ENCODE results near the gene RSRC1.
"Not testable (repeated sequence)": the region's sequence is repeated elsewhere in the genome, so short reads cannot be mapped to it uniquely, and the experiment has no call there.

The RSRC1 gene

GRCh38 chr3:158352551-158352950, 242.7 kb downstream of the RSRC1 start:
- no peak for DNase-seq
- in situ Hi-C loops (cut with HindIII; ENCODE audit: low pct_ligation_motif_present, low pct_unique_long_range_greater_than_20kb, low sequenced_read_pairs), result no loop called here

GRCh38 chr3:158354713-158355112, 244.8 kb downstream of the RSRC1 start:
- in situ Hi-C loops (cut with HindIII; ENCODE audit: low pct_ligation_motif_present, low pct_unique_long_range_greater_than_20kb, low sequenced_read_pairs), result no loop called here
- no peak for DNase-seq

- no peak for DNase-seq
- in situ Hi-C loops (cut with HindIII; ENCODE audit: low pct_ligation_motif_present, low pct_unique_long_range_greater_than_20kb, low sequenced_read_pairs), result no loop called here
Measured at GRCh38 chr3:158355623-158356588, 246.0 kb downstream of the RSRC1 start.

- DNase-seq, result no peak
- in situ Hi-C loops (cut with HindIII; ENCODE audit: low pct_ligation_motif_present, low pct_unique_long_range_greater_than_20kb, low sequenced_read_pairs), result no loop called here
Measured at GRCh38 chr3:158359339-158359738, 249.4 kb downstream of the RSRC1 start.

GRCh38 chr3:158360756-158361448, 251.0 kb downstream of the RSRC1 start:
- in situ Hi-C loops (cut with HindIII; ENCODE audit: low pct_ligation_motif_present, low pct_unique_long_range_greater_than_20kb, low sequenced_read_pairs), result no loop called here

GRCh38 chr3:158368271-158368670, 258.4 kb downstream of the RSRC1 start:
- DNase-seq, result no peak
- in situ Hi-C loops (cut with HindIII; ENCODE audit: low pct_ligation_motif_present, low pct_unique_long_range_greater_than_20kb, low sequenced_read_pairs), result no loop called here

More at GRCh38 chr3:158360756-158361448, 251.0 kb downstream of the RSRC1 start:
- DNase-seq, result no peak

GRCh38 chr3:158369279-158369678, 259.4 kb downstream of the RSRC1 start:
- no peak for DNase-seq
- in situ Hi-C loops (cut with HindIII; ENCODE audit: low pct_ligation_motif_present, low pct_unique_long_range_greater_than_20kb, low sequenced_read_pairs), result no loop called here

- in situ Hi-C loops (cut with HindIII; ENCODE audit: low pct_ligation_motif_present, low pct_unique_long_range_greater_than_20kb, low sequenced_read_pairs), result no loop called here
- DNase-seq, result no peak
Measured at GRCh38 chr3:158379517-158379916, 269.6 kb downstream of the RSRC1 start.

GRCh38 chr3:158381262-158381868, 271.5 kb downstream of the RSRC1 start:
- in situ Hi-C loops (cut with HindIII; ENCODE audit: low pct_ligation_motif_present, low pct_unique_long_range_greater_than_20kb, low sequenced_read_pairs), result no loop called here
- DNase-seq, result no peak

- in situ Hi-C loops (cut with HindIII; ENCODE audit: low pct_ligation_motif_present, low pct_unique_long_range_greater_than_20kb, low sequenced_read_pairs), result no loop called here
- DNase-seq, result no peak
Measured at GRCh38 chr3:158382479-158382878, 272.6 kb downstream of the RSRC1 start.

- DNase-seq, result no peak
- in situ Hi-C loops (cut with HindIII; ENCODE audit: low pct_ligation_motif_present, low pct_unique_long_range_greater_than_20kb, low sequenced_read_pairs), result no loop called here
Measured at GRCh38 chr3:158384019-158384418, 274.1 kb downstream of the RSRC1 start.

- in situ Hi-C loops (cut with HindIII; ENCODE audit: low pct_ligation_motif_present, low pct_unique_long_range_greater_than_20kb, low sequenced_read_pairs), result no loop called here
- DNase-seq, result no peak
Measured at GRCh38 chr3:158395421-158395820, 285.5 kb downstream of the RSRC1 start.

GRCh38 chr3:158402590-158402989, 292.7 kb downstream of the RSRC1 start:
- no peak for DNase-seq
- in situ Hi-C loops (cut with HindIII; ENCODE audit: low pct_ligation_motif_present, low pct_unique_long_range_greater_than_20kb, low sequenced_read_pairs), result no loop called here

GRCh38 chr3:158403013-158403412, 293.1 kb downstream of the RSRC1 start:
- in situ Hi-C loops (cut with HindIII; ENCODE audit: low pct_ligation_motif_present, low pct_unique_long_range_greater_than_20kb, low sequenced_read_pairs), result no loop called here
- DNase-seq, result no peak

GRCh38 chr3:158404131-158404718, 294.3 kb downstream of the RSRC1 start:
- DNase-seq, result no peak
- in situ Hi-C loops (cut with HindIII; ENCODE audit: low pct_ligation_motif_present, low pct_unique_long_range_greater_than_20kb, low sequenced_read_pairs), result no loop called here

- in situ Hi-C loops (cut with HindIII; ENCODE audit: low pct_ligation_motif_present, low pct_unique_long_range_greater_than_20kb, low sequenced_read_pairs), result no loop called here
- no peak for DNase-seq
Measured at GRCh38 chr3:158405507-158405906, 295.6 kb downstream of the RSRC1 start.

- no peak for DNase-seq
- in situ Hi-C loops (cut with HindIII; ENCODE audit: low pct_ligation_motif_present, low pct_unique_long_range_greater_than_20kb, low sequenced_read_pairs), result no loop called here
Measured at GRCh38 chr3:158407844-158408517, 298.1 kb downstream of the RSRC1 start.

GRCh38 chr3:158408518-158408897, 298.6 kb downstream of the RSRC1 start:
- DNase-seq; in situ Hi-C loops (cut with HindIII; ENCODE audit: low pct_ligation_motif_present, low pct_unique_long_range_greater_than_20kb, low sequenced_read_pairs): not testable (repeated sequence)
